Measurements from ENCODE around the gene HK1. TPM values are rescaled to one million over a fixed set of nuclear protein-coding genes. Genes with fewer than 3 reads are reported as not detected.

HK1 gene
- total and polyA plus RNA-seq, 2 of the 4 experiments (the other 2 are of a cell fraction): 53.7 to 90.5 TPM

DNA sequence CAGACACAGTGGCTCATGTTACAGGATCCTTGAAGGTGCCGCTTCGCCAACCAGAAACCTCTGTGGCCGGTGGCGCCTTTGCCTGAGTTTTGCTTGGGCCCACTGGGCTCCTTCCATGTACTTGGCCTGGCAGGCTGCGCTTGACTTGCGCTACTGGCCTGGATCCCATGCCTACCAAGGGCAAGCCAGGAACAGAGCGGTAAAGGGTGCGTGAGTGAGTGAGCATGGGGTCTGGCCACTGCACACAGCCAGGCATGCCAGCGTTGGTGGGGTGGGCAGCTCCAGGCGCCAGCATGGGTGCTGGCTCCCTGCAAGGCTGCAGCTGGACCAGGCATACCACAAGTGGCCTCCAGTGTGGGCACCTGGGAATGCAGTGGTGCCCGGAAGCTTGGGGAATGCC, 156.6 kb downstream of the HK1 start:
- POLR2A ChIA-PET (ENCODE audit: unreplicated experiment): no interaction called here
- ATAC-seq (ENCODE audit: low read depth): no peak
- no peaks in the 10 kb centered on the region for H3K9me3 ChIP-seq (ENCODE audit: control insufficient read depth, insufficient read depth, low read length)

More for the DNA sequence above, 156.6 kb downstream of the HK1 start:
- Histone ChIP-seq H3K9ac (ENCODE audit: low read depth, low read length) (no peak overlapping the region), H2BK5ac (ENCODE audit: low read depth, low read length, poor library complexity, severe bottlenecking) (no peak overlapping the region), H3K14ac (replicated peaks; ENCODE audit: low read depth, low read length) (no peak overlapping the region), H2AK9ac (replicated peaks; ENCODE audit: low read depth, low read length, poor library complexity) (no peak overlapping the region), H3K27me3 (ENCODE audit: control insufficient read depth, insufficient read depth, low read length) (peaks cover 16% of the 10 kb centered on the region), H3K36me3 (ENCODE audit: control insufficient read depth, insufficient read depth, low read length) (no peaks in the 10 kb centered on the region), H3K4me3 (ENCODE audit: insufficient read depth, low read depth, low read length) (no peak overlapping the region), H2BK120ac (ENCODE audit: low read depth, low read length) (no peak overlapping the region), H3K4me1 (ENCODE audit: control insufficient read depth, insufficient read depth, low read length) (peaks cover 9% of the 10 kb centered on the region), H2BK15ac (ENCODE audit: low read depth, low read length) (no peak overlapping the region), H3K4ac (ENCODE audit: low read depth, low read length) (no peak overlapping the region), H3K23ac (ENCODE audit: low read depth, low read length) (no peak overlapping the region), H3K9me1 (ENCODE audit: insufficient read depth, low read length) (peaks cover 8% of the 10 kb centered on the region; the same call in 1 of the 2 replicates), H4K8ac (ENCODE audit: low read depth in 2 of 2, low read length in 2 of 2) (no peak overlapping the region), H3K56ac (ENCODE audit: extremely low read depth, insufficient read depth, low read length) (no peak overlapping the region), H3K4me2 (ENCODE audit: low read depth, low read length) (no peak overlapping the region), H2AFZ (replicated peaks; ENCODE audit: low read length, poor library complexity) (no peak overlapping the region), H4K91ac (ENCODE audit: insufficient read depth, low read depth, low read length) (no peak overlapping the region), H4K20me1 (ENCODE audit: insufficient read depth, low read length) (no peaks in the 10 kb centered on the region), H2AK5ac (ENCODE audit: low read depth, low read length) (no peak overlapping the region), H2BK20ac (ENCODE audit: low read depth, low read length) (no peak overlapping the region), H3K79me1 (ENCODE audit: low read depth in 1 of 2, low read length in 2 of 2) (no peaks in the 10 kb centered on the region), H3K27ac (ENCODE audit: insufficient read depth, low read length) (no peak overlapping the region), H3K18ac (ENCODE audit: low read depth, low read length) (no peak overlapping the region), H4K5ac (ENCODE audit: low read depth, low read length) (no peak overlapping the region)
- in situ Hi-C loops (cut with MboI; ENCODE audit: low sequenced_read_pairs) (no loop called here), intact Hi-C loops (cut with micrococcal nuclease) (no loop called here), dilution Hi-C loops (cut with HindIII; ENCODE audit: low sequenced_read_pairs, unreplicated experiment) (no loop called here)
- TF ChIP-seq RCOR1 (IDR thresholded peaks at IDR 0.05; ENCODE audit: insufficient replicate concordance, low read length): no peak
- TF ChIP-seq RFX5 (IDR thresholded peaks at IDR 0.05; ENCODE audit: low read depth, low read length): no peak
- no peak for TF ChIP-seq MAFK (IDR thresholded peaks at IDR 0.05; ENCODE audit: low read depth, low read length)
- no peak for TF ChIP-seq MAZ (IDR thresholded peaks at IDR 0.05; ENCODE audit: borderline replicate concordance, low read depth, low read length)
- TF ChIP-seq SMC3 (IDR thresholded peaks at IDR 0.05; ENCODE audit: low read depth, low read length): no peak
- 89% methylated on average over 6 of the region's 11 CpGs; no CpG with 5 or more reads in 1 of the 2 experiments for WGBS, 2 experiments (ENCODE audit: extremely low coverage in 2 of 2, insufficient read length in 1 of 2)
- BruUV-seq (replicated peaks): no TSS peak
- CTCF ChIA-PET: no interaction called here
- no peak for DNase-seq
